Kidney tubule cell (primary cell): ENCODE results near the gene LIX1L.
A peak's percentile ranks its signal among the peaks of the same experiment; 100 is the strongest.
"Not testable (repeated sequence)": the region's sequence is repeated elsewhere in the genome, so short reads cannot be mapped to it uniquely, and the experiment has no call there.

Experiments
- DNase-seq: peaks from one replicate; pipeline ENCODE4 v3.0.0-alpha.2; 2018; ENCODE audit warnings: low spot score

Gene LIX1L

GRCh38 chr1:145936247-145936646 is 21.6 kb downstream of the LIX1L start:
- no peak for DNase-seq

DNA sequence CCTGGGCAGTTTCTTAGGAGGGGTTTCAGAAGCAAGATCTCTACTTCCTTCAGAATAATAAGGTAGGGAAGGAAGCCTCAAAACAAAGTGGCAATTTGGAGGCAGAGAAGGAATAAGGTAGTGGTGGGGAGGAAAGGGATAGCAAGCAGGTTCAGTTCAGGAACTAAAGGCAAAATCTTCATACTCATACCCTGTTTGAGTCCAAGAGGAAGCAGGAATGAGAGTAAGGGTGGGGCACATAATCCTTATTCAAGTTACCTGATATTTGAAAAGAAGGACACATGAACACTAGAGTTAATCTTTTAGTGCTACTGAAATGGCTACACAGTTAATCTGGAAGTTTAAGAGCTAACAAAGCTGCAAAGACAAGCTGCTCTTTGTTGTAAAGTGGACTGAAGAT is 22.1 kb downstream of the LIX1L start:
- no peak for DNase-seq

DNA sequence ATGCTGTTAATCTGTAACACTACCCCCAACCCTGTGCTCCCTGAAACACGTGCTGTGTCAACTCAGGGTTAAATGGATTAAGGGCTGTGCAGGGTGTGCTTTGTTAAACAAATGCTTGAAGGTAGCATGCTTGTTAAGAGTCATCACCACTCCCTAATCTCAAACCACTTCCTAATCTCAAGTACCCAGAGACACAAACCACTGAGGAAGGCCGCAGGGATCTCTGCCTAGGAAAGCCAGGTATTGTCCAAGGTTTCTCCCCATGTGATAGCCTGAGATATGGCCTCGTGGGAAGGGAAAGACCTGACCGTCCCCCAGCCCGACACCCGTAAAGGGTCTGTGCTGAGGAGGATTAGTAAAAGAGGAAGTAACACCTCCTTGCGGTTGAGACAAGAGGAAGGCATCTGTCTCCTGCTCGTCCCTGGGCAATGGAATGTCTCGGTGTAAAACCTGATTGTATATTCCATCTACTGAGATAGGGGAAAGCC is 25.3 kb downstream of the LIX1L start:
- not testable (repeated sequence) for DNase-seq

- no peak for DNase-seq
These were observed 29.7 kb downstream of the LIX1L start for GRCh38 chr1:145927916-145928643.

DNA sequence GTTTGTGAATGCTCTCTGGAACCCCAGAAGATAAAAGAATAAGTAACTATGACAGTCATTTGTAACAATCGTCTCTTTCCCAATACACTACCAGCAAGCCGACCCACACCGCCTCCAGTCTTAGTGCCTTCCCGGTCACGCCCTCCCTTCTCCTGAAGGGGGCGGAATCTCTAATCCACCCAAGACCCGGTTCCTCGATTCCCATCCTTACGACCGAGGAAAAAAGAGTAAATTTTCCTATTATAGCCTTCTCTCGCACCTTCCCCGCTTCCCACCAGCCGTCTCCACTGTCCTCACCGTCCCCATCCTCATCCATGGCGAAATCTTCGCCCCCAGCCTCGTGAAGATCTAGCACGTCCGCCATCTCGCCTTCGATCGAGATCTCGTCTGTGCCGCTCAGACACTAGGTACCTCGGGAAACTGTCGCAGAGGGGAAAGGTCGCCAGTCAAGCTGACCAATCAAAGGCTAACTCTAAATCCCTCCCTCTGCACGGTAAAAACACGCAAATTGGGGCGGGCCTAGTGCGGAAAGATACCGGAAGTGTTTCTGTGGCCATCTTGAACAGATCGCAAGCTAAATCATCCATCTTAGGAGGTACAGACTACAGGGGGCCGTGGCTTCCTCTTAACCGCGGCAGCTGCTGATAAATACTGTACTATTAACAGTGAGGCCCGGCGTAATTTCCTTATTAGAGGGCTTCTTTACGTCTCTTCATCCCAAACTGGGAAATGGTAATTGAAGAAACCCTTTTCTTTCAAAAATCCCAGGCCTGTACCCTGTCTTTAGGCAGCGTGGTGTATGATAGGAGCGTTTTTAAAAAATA is 30.5 kb downstream of the LIX1L start, which contains the start of gene RBM8A:
TSS of gene RBM8A (minus strand) at position 422 of the 824 bp plus-strand sequence. CDS start at position 364, 58 bp downstream.
- DNase-seq = peak; percentile 98

DNA sequence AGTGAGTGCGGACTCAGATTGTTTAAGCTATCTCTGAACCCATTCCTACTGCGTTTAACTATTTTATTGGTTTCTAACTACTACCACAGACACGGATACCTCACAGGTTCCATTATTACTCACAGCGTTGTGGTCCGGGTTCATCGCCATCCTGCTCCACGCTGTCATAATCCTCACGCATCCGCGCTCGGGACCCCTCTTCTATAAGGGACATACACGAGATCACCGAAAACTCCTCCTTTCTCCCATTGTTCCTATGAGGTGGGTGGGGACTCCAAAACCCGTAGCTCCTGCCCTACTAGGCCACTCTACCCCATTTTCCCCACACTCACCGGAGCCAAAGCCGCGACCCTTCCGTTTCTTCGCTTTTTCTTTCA is 31.1 kb downstream of the LIX1L start:
- DNase-seq = no peak

DNA sequence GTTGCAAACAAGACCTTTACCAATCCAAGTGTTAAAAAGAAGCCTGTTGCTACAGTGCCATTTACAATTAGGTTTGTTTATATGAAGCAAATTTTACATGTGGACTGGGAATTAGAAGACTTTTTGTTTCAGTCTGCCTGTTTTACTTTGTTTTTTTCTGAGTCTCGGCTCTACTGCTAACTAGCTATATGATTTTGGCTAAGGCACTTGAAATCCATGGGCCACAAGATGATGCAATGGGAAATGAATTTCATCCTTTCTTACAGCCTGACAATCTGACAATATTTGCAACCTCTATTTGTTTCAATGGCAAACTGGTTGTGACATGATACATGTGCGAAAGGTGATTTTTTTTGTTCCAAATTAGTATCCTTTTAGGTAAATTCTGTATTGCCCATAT is 35.6 kb downstream of the LIX1L start:
- no peak for DNase-seq

DNA sequence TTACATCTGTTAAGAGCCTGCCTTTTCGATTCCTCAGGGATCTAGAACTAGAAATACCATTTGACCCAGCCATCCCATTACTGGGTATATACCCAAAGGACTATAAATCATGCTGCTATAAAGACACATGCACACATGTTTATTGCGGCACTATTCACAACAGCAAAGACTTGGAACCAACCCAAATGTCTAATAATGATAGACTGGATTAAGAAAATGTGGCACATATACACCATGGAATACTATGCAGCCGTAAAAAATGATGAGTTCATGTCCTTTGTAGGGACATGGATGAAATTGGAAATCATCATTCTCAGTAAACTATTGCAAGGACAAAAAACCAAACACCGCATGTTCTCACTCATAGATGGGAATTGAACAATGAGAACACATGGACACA is 37.5 kb downstream of the LIX1L start:
- not testable (repeated sequence) for DNase-seq

GRCh38 chr1:145918992-145919939 is 38.6 kb downstream of the LIX1L start:
- DNase-seq = peak; percentile 85

DNA sequence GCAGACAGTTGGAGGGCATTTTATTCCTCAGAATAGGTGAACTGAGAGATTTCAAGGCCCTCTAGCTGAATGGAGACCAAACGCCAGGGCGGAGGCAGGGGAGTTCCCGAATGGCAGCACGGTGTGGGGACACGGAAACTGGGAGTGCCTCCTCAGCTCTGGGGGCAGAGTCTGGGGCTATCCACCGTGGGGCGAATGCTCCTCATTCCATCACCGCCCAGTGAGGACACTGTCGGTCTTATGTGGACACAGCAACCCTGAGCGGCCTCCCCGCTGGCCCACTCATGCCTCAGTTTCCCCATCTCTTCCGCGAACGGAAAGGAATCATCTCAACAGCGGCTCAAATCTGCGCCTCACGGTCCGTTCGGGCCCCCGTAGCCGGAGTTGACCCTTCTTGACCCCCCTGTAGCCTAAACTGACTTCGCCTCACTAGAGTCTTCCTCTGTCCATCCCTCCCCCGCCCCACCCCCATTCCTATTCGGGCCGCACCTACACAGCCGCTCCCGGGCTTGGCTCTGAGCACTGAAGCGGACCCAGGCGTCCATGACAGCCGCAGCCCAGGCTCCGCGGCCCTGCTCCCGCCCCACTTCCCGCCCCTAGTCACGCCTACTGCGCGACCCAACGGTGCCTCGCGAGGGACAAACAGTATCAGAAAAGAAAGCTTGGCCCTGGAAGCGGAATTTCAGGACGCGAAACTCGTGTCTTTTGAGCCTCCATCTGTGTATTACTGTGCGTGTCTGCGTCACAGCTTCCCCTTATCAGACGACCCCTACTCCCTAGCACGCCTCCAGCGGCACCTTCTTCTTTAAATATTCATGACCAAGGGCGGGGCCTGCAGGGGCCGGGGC is 39.4 kb downstream of the LIX1L start, which contains the start of gene PEX11B:
TSS of gene PEX11B (minus strand) at position 574 of the 848 bp plus-strand sequence. CDS start at position 545, 29 bp downstream.
- peak; percentile 89 for DNase-seq

DNA sequence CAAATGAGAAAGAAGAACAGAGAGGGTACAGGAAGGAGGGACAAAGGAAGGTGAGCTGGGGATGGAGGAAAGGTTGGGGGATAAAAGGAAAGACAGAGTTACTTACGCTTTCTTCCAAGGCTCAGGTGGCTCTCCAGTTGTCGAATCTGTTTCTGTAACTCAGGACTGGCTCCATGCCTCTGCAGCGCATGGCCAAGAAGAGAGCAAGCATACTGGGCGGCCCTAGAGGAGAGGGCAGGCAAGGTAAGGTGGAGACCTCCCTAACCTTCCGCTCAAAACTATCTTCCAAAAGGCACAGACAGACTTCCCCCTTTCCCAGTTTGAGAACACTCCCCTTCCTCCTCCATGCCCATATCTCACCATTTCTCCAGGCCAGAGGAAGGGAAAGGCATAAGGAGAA is 40.2 kb downstream of the LIX1L start:
- DNase-seq = no peak

- peak; percentile 81 for DNase-seq
These were observed 41.1 kb downstream of the LIX1L start for GRCh38 chr1:145916745-145917144.

- no peak for DNase-seq
These were observed 45.6 kb downstream of the LIX1L start for GRCh38 chr1:145912128-145912641.

DNA sequence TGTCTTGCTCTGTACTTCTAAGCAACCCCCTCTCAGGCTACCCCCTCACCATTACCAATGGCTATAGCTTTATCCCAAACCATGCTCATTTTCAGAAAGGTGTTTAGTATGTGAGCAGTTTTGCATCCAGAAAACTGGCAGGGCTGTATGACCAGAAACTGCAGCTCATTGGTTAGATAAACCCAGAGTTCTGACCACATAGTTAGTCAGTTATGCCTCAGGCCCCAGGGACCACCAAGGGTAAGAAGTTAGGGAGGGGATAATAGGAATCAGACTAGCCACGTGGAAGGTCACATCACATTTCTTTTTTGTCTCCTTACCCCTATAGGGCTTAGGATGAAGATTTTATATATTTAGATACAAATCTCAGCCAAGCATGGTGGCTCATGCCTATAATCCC is 49.2 kb downstream of the LIX1L start:
- DNase-seq = no peak

- no peak for DNase-seq
These were observed 50.7 kb downstream of the LIX1L start for GRCh38 chr1:145906954-145907753.

GRCh38 chr1:145901312-145902021 is 56.4 kb downstream of the LIX1L start:
- DNase-seq = no peak

GRCh38 chr1:145898756-145899155 is 59.1 kb downstream of the LIX1L start:
- no peak for DNase-seq

GRCh38 chr1:145897969-145898368 is 59.8 kb downstream of the LIX1L start:
- DNase-seq = no peak

GRCh38 chr1:145895471-145895870 is 62.3 kb downstream of the LIX1L start:
- no peak for DNase-seq
